HG03045 (cell line): ENCODE results near the gene DDX10.
"Not testable (repeated sequence)": the region's sequence is repeated elsewhere in the genome, so short reads cannot be mapped to it uniquely, and the experiment has no call there.

ENCODE experiments used
- ATAC-seq: cut with Tn5 transposase; IDR thresholded peaks from one replicate; pipeline ENCODE4 v1.9.1; 2021; ENCODE audit warnings: mild to moderate bottlenecking, moderate library complexity; ENCODE audit not compliant: unreplicated experiment

DDX10 gene

GRCh38 chr11:108713076-108713790 lies 48.4 kb downstream of the DDX10 start:
- ATAC-seq, result no peak

DNA sequence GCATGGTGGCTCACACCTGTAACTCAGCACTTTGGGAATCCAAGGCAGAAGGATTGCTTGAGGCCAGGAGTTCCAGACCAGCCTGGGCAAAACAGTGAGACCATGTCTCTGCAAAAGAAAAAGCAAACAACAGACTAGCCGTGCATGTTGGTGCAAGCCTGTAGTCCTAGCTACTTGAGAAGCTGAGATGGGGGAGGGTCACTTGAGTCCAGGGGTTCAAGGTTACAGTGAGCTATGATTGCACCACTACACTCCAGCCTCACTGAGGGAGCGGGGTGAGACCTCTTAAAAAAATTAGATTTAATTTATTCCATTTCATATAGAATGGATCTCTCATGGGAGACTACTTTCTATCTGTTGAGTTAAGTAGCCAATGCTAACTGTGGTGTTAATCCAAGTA lies 50.4 kb downstream of the DDX10 start:
- ATAC-seq, result no peak

DNA sequence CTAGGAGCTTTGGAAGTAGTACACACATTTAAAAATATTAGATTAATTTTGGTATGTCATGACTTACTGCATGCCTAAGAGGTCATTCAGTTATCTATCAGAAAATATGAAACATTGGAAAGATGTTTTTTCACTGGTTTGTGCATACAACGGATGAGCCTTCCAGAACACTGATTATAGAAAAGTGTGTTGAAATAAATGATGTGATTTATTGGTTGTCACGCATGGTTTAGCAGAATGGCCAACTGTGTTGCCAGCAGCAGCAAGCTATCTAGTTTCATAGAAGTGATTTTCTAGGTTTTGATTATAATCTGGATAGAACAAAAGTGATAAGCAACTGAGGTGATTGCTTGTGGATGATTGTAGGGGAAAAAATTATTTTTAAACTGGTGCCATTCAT lies 53.6 kb downstream of the DDX10 start:
- no peak for ATAC-seq

GRCh38 chr11:108724974-108725689 lies 60.3 kb downstream of the DDX10 start:
- ATAC-seq, result no peak

- no peak for ATAC-seq
These were observed 61.4 kb downstream of the DDX10 start for GRCh38 chr11:108726077-108726800.

DNA sequence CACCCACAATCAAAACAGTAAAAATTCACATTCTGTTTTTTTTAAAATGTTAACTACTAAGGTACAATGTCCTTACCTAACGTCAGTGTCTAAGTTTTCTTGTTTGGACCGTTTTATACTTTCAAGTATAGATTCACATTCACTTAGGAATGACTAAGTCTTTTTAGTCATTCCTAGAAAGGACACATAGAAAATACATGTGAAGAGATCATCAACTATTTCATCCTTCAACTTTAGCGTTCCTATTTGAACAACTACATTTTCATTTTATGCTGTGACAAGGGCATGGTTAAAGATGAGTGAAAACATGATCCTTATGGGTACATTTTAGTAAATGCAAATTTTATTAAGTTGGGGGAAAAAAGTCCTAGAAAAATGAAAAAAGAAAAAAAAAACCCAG lies 62.8 kb downstream of the DDX10 start:
- peak; percentile 62 for ATAC-seq

- no peak for ATAC-seq
These were observed 64.5 kb downstream of the DDX10 start for GRCh38 chr11:108729227-108729871.

GRCh38 chr11:108732395-108732794 lies 67.5 kb downstream of the DDX10 start:
- ATAC-seq, result no peak

DNA sequence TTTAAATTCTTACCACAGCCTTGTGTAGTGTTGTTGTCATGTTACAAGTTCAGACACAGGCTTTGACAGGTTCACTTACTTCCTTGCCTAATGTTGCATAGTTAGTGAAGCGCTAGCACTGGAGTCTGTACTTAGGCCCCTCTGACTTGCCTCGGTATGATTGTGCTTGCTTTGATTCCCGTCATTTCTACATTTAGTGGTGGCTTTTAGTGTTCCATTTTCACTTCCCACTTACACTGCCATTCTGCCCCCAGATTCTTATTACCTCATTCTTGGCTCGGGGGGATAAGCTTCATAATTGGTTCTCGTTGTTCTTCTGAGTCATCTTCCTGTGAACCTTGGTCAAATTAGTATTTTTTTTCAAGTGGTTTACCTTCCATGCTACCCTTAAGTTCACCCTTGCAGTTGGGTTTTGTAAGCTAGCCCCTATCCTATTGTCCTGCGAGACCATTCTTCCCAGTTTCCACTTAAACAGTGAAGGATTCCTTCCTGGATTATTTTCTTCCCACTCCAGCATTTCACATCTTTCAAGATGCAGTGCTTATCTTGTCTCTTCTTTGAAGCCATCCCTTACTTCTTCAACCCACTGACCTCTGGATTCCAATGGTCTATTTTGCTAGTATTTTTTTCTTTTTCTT lies 68.7 kb downstream of the DDX10 start:
- ATAC-seq, result peak; percentile 93

GRCh38 chr11:108734283-108734682 lies 69.4 kb downstream of the DDX10 start:
- ATAC-seq, result no peak

- no peak for ATAC-seq
These were observed 70.2 kb downstream of the DDX10 start for GRCh38 chr11:108734956-108735559.

DNA sequence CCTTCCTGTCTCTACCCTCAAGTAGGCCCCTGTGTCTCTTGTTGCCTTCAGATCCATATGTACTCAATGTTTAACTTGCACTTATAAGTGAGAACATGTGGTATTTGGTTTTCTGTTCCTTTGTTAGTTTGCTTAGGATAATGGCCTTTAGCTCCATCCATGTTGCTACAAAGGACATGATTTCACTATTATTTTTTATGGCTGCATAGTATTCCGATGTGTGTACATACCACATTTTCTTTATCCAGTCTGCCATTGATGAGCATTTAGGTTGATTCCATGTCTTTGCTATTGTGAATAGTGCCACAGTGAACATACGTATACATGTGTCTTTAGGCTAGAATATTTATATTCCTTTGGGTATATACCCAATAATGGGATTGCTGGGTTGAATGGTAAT lies 75.3 kb downstream of the DDX10 start:
- ATAC-seq, result not testable (repeated sequence)

GRCh38 chr11:108743851-108744250 lies 79.0 kb downstream of the DDX10 start:
- ATAC-seq, result no peak

- ATAC-seq, result no peak
These were observed 84.1 kb downstream of the DDX10 start for GRCh38 chr11:108748968-108749367.

DNA sequence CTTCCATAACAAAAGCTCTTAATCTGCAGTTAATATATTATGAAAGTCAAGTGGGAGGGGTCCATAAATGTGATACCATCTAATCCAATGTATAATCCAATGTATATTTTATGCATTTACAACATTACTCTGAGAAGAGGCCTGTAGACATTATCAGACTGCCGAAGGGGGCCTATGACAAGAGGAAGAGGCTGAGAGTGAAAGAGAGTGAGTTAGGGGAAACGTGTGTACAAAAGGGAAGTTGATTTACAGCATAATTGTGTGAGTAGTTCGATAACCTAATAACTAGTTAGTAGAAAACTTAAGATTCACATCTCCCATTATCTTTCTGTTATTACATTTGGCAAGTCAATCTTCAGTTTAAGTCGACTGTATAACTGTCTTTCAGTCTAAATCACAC lies 86.6 kb downstream of the DDX10 start:
- ATAC-seq, result no peak

DNA sequence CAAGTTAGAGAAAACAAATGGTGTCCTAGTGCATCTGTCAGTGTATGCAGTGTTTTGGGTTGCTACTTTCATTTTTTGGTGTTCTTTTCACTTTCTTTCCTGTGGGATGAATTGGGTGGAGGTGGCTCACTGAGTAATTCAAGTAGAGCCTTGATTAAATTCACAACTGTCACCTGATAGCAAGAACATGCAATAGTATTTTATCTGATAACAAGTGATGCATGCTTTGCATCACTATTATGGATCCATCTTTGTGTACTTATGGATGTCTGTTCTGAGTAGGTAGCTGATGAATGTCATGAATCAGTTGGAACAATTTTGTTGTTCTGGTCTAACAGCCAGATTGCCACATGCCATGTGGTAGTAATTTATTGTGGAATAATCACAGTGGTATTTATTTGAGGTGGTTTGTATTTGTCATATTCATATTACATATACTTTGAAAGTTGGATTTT lies 87.5 kb downstream of the DDX10 start:
- ATAC-seq, result no peak

DNA sequence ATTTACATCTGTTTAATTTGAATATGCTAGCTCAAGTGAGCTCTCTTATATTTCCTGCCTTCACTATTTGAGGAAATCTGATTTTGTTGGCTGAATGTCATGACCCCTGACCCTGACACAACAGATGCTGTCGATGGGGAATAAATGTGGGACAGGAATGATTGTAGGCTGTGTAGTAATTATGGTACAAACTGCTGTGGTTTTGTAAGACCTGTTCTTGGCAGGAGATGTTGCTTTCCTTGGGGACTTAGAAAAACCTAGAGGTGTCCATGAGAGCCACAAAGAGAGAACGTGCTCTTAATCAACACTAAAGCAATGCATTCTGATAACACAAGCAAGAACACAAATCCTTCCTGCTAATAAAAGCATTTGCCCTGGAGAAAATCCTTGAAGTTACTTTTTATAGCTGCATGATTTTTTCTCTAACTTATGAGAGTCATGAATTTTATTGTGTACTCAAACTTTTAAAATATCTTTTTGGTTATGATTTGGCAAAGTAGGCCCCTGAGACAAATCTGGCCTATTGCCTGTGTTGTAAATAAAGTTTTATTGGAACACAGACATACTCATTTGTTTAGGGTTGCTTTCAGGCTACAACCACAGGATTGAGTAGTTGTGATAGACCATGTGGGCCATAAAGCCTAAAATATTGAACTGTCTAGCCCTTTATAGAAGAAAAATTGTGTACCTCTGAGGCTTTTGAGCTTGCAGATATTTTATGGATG lies 90.2 kb downstream of the DDX10 start:
- no peak for ATAC-seq

GRCh38 chr11:108757630-108758029 lies 92.8 kb downstream of the DDX10 start:
- ATAC-seq, result no peak

DNA sequence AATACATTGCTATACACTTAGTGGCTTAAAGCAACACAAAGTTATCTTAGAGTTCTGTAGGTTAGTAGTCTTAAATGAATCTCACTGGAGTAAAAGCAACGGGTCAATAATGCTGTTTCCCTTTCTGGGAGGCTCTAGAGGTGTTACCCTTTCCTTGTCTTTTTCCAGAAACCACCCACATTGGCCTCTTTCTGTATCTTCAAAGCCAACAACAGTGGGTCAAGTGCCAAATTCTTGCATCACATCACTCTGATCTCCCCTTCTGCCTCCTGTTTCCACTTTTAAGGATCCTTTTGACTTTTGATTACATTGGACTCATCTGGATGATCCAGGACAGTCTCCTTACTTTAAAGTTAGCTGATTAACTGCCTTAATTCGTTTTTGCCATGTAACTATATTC lies 93.6 kb downstream of the DDX10 start:
- ATAC-seq, result no peak
